GM19455 (cell line): ENCODE measurements around the gene EPB41L5.
"Not testable (repeated sequence)": the region's sequence is repeated elsewhere in the genome, so short reads cannot be mapped to it uniquely, and the experiment has no call there.

ENCODE experiments used
- ATAC-seq: cut with Tn5 transposase; IDR thresholded peaks from one replicate; pipeline ENCODE4 v1.9.1; 2021; ENCODE audit not compliant: unreplicated experiment

The EPB41L5 gene

GRCh38 chr2:120140866-120141265, 128.0 kb downstream of the EPB41L5 start:
- ATAC-seq, result no peak

- ATAC-seq, result no peak
Measured at GRCh38 chr2:120141300-120142069, 128.6 kb downstream of the EPB41L5 start.

- no peak for ATAC-seq
Measured at GRCh38 chr2:120142528-120143219, 129.8 kb downstream of the EPB41L5 start.

- ATAC-seq, result no peak
Measured at GRCh38 chr2:120148229-120148628, 135.4 kb downstream of the EPB41L5 start.

GRCh38 chr2:120148669-120149068, 135.8 kb downstream of the EPB41L5 start:
- no peak for ATAC-seq

GRCh38 chr2:120149406-120149805, 136.5 kb downstream of the EPB41L5 start:
- no peak for ATAC-seq

GRCh38 chr2:120150040-120150482, 137.2 kb downstream of the EPB41L5 start:
- no peak for ATAC-seq

- no peak for ATAC-seq
Measured at GRCh38 chr2:120155308-120155707, 142.4 kb downstream of the EPB41L5 start.

- ATAC-seq, result not testable (repeated sequence)
Measured at GRCh38 chr2:120158658-120159057, 145.8 kb downstream of the EPB41L5 start.

GRCh38 chr2:120161190-120161589, 148.3 kb downstream of the EPB41L5 start:
- ATAC-seq, result no peak

- no peak for ATAC-seq
Measured at GRCh38 chr2:120162716-120163115, 149.8 kb downstream of the EPB41L5 start.

- ATAC-seq, result no peak
Measured at GRCh38 chr2:120167272-120167671, 154.4 kb downstream of the EPB41L5 start.

GRCh38 chr2:120169020-120169419, 156.1 kb downstream of the EPB41L5 start:
- ATAC-seq, result no peak

- ATAC-seq, result no peak
Measured at GRCh38 chr2:120174963-120175581, 162.2 kb downstream of the EPB41L5 start.

- ATAC-seq, result no peak
Measured at GRCh38 chr2:120176526-120176925, 163.6 kb downstream of the EPB41L5 start.

GRCh38 chr2:120177001-120177621, 164.2 kb downstream of the EPB41L5 start:
- ATAC-seq, result peak; percentile 94

GRCh38 chr2:120177973-120178372, 165.1 kb downstream of the EPB41L5 start:
- ATAC-seq, result no peak

- no peak for ATAC-seq
Measured at GRCh38 chr2:120179396-120179795, 166.5 kb downstream of the EPB41L5 start.

- no peak for ATAC-seq
Measured at GRCh38 chr2:120180066-120180465, 167.2 kb downstream of the EPB41L5 start.

GRCh38 chr2:120182019-120182560, 169.2 kb downstream of the EPB41L5 start:
- no peak for ATAC-seq

- ATAC-seq, result no peak
Measured at GRCh38 chr2:120189189-120189588, 176.3 kb downstream of the EPB41L5 start.
